ENCODE measurements around the gene TCFL5.

GRCh38 chr20:62816884-62817873 lies 44.4 kb downstream of the TCFL5 start, which contains the start of gene COL9A3:
- TF ChIP-seq CTCF (IDR thresholded peaks at IDR 0.05; ENCODE audit: low read depth, low read length) (no peak), EZH2phosphoT487 (IDR thresholded peaks at IDR 0.05; ENCODE audit: low read depth) (no peak)

All from OCI-LY3 (cell line).